ENCODE measurements around the gene PLEKHA5. TPM values are rescaled to one million over a fixed set of nuclear protein-coding genes. Genes with fewer than 3 reads are reported as not detected.
"Not testable (repeated sequence)": the region's sequence is repeated elsewhere in the genome, so short reads cannot be mapped to it uniquely, and the experiment has no call there.

The PLEKHA5 gene
- total and polyA plus RNA-seq, 3 donors from 2014 or later = 22.4 to 37.5 (median 34.8) TPM

GRCh38 chr12:19410629-19411185 lies 281.2 kb downstream of the PLEKHA5 start:
- Histone ChIP-seq H3K36me3 (ENCODE audit: low read depth, missing control alignments) (no peaks in the 10 kb centered on the region), H3K27ac (no peak overlapping the region), H3K4me1 (no peaks in the 10 kb centered on the region), H3K27me3 (no peaks in the 10 kb centered on the region), H3K9me3 (no peaks in the 10 kb centered on the region), H3K4me3 (no peak overlapping the region)
- WGBS, 2 donors = 77 to 86% methylated on average over 7 of the region's 7 CpGs
- no peak for TF ChIP-seq POLR2A (IDR thresholded peaks at IDR 0.05)
- TF ChIP-seq CTCF (IDR thresholded peaks at IDR 0.05) = no peak
- DNase-seq = no peak
- intact Hi-C loops (cut with DNase I; ENCODE audit: low total_unique reads) = no loop called here

- Histone ChIP-seq H3K27me3 (no peaks in the 10 kb centered on the region), H3K4me3 (no peak overlapping the region), H3K9me3 (no peaks in the 10 kb centered on the region), H3K36me3 (ENCODE audit: low read depth, missing control alignments) (no peaks in the 10 kb centered on the region), H3K4me1 (no peaks in the 10 kb centered on the region), H3K27ac (no peak overlapping the region)
- intact Hi-C loops (cut with DNase I; ENCODE audit: low total_unique reads) = no loop called here
- no peak for DNase-seq
- TF ChIP-seq CTCF (IDR thresholded peaks at IDR 0.05) = no peak
- no peak for TF ChIP-seq POLR2A (IDR thresholded peaks at IDR 0.05)
- 87 to 90% methylated on average over 10 of the region's 10 CpGs for WGBS, 2 donors
Measured at GRCh38 chr12:19411234-19412204, 282.0 kb downstream of the PLEKHA5 start.

- H3K4me3 ChIP-seq = no peak overlapping the region
- no peaks in the 10 kb centered on the region for H3K36me3 ChIP-seq (ENCODE audit: low read depth, missing control alignments)
- no peaks in the 10 kb centered on the region for H3K9me3 ChIP-seq
- TF ChIP-seq POLR2A (IDR thresholded peaks at IDR 0.05) (no peak), CTCF (IDR thresholded peaks at IDR 0.05) (no peak)
- H3K27ac ChIP-seq = no peak overlapping the region
- 83 to 88% methylated on average over 23 of the region's 23 CpGs for WGBS, 2 donors
- intact Hi-C loops (cut with DNase I; ENCODE audit: low total_unique reads) = no loop called here
- DNase-seq = no peak
- H3K4me1 ChIP-seq = no peaks in the 10 kb centered on the region
- no peaks in the 10 kb centered on the region for H3K27me3 ChIP-seq
Measured at GRCh38 chr12:19412844-19413243, 283.3 kb downstream of the PLEKHA5 start.

- DNase-seq; H3K4me1 ChIP-seq; H3K27ac ChIP-seq; H3K9me3 ChIP-seq; intact Hi-C loops (cut with DNase I; ENCODE audit: low total_unique reads); H3K4me3 ChIP-seq; H3K27me3 ChIP-seq; H3K36me3 ChIP-seq (ENCODE audit: low read depth, missing control alignments): not testable (repeated sequence)
- WGBS, 2 donors = 96% methylated on average over 5 of the region's 5 CpGs
Measured at GRCh38 chr12:19413582-19413981, 284.0 kb downstream of the PLEKHA5 start.

- TF ChIP-seq POLR2A (IDR thresholded peaks at IDR 0.05) = no peak
- TF ChIP-seq CTCF (IDR thresholded peaks at IDR 0.05) = no peak
- intact Hi-C loops (cut with DNase I; ENCODE audit: low total_unique reads) = no loop called here
- no peak overlapping the region for H3K4me3 ChIP-seq
- no peaks in the 10 kb centered on the region for H3K27me3 ChIP-seq
- H3K9me3 ChIP-seq = no peaks in the 10 kb centered on the region
- H3K4me1 ChIP-seq = no peaks in the 10 kb centered on the region
- DNase-seq = no peak
- H3K36me3 ChIP-seq (ENCODE audit: low read depth, missing control alignments) = no peaks in the 10 kb centered on the region
- H3K27ac ChIP-seq = no peak overlapping the region
Measured at GRCh38 chr12:19415563-19415962, 286.0 kb downstream of the PLEKHA5 start.

All from testis (tissue), 3 donors.